B cell (primary cell): Measurements from ENCODE around the gene GPHN. TPM values are rescaled to one million over a fixed set of nuclear protein-coding genes. Genes with fewer than 3 reads are reported as not detected.

Experiments
- ATAC-seq: fragments of 200-7000 bp; cut with Tn5 transposase; one replicate; pipeline ENCODE4 v1.10.0; 2021; ENCODE audit warnings: low read depth, mild to moderate bottlenecking, moderate number of reproducible peaks, moderate library complexity
- CTCF ChIA-PET: fragments of 350-600 bp; sonication (Branson Sonifier 250); formaldehyde crosslinking; loops from one replicate; lab custom pipeline; 2021; ENCODE audit warnings: antibody characterized with exemption, inconsistent platforms; lab: Charles Lee
- POLR2A ChIA-PET: fragments of 350-600 bp; sonication (Branson Sonifier 250); formaldehyde crosslinking; loops from one replicate; lab custom pipeline; 2021; ENCODE audit warnings: antibody characterized with exemption; lab: Charles Lee
- DNase-seq: peaks from one replicate; pipeline ENCODE4 v3.0.0; 2013
- H2AFZ ChIP-seq: 2 replicates; pipeline ENCODE4 v1.6.1; 2012; ENCODE audit warnings: mild to moderate bottlenecking, low read depth, low read length; ENCODE audit not compliant: insufficient read depth, poor library complexity, severe bottlenecking
- H3K27ac ChIP-seq, 2 donors: 1 replicate in 1 of 2; 2 replicates in 1 of 2; pipeline ENCODE4 v1.5.1; 2012 to 2013; ENCODE audit warnings: low read length in 2 of 2, mild to moderate bottlenecking in 2 of 2, moderate library complexity in 1 of 2
- H3K27me3 ChIP-seq, 4 experiments: fragments of 200-600 bp in 1 of 4; sonication (generic) in 1 of 4; replicated peaks in 1 of 4; 1 replicate in 2 of 4; 2 replicates in 2 of 4; pipeline versions ENCODE4 v1.6.1 to v1.7.0; 2013 to 2016; ENCODE audit warnings: low read length in 3 of 4, mild to moderate bottlenecking in 2 of 4, mixed read lengths in 1 of 4, moderate library complexity in 1 of 4; ENCODE audit not compliant: insufficient read depth in 4 of 4, control insufficient read depth in 3 of 4; ENCODE audit errors: control extremely low read depth in 1 of 4
- H3K36me3 ChIP-seq, 2 experiments: replicated peaks in 1 of 2; 1 replicate in 1 of 2; 2 replicates in 1 of 2; pipeline versions ENCODE4 v1.6.1 to v1.7.1; 2013; ENCODE audit warnings: low read length in 1 of 2; ENCODE audit not compliant: insufficient read depth in 2 of 2, control insufficient read depth in 1 of 2; ENCODE audit errors: control extremely low read depth in 1 of 2, extremely low read depth in 1 of 2
- H3K4me1 ChIP-seq, 2 donors: fragments of 200-600 bp in 1 of 2; sonication (generic) in 1 of 2; 1 replicate in 1 of 2; 2 replicates in 1 of 2; pipeline versions ENCODE4 v1.5.1 to v1.6.1; 2013 to 2017; ENCODE audit warnings: low read length in 2 of 2; ENCODE audit not compliant: control insufficient read depth in 2 of 2, insufficient read depth in 2 of 2
- H3K4me2 ChIP-seq: replicated peaks from 2 replicates; pipeline ENCODE3; 2012; ENCODE audit warnings: mild to moderate bottlenecking, low read depth, low read length; ENCODE audit not compliant: poor library complexity, severe bottlenecking
- H3K4me3 ChIP-seq, 5 experiments: fragments of 200-600 bp in 1 of 5; sonication (generic) in 1 of 5; 1 replicate in 3 of 5; 2 replicates in 2 of 5; pipeline versions ENCODE4 v1.5.1 to v1.7.0; 2011 to 2016; ENCODE audit warnings: low read length in 4 of 5, mild to moderate bottlenecking in 4 of 5, low read depth in 2 of 5, control low read depth in 1 of 5, moderate library complexity in 1 of 5; ENCODE audit not compliant: insufficient read depth in 1 of 5; ENCODE audit errors: control extremely low read depth in 1 of 5, extremely low read depth in 1 of 5
- H3K79me2 ChIP-seq: fragments of 200-600 bp; sonication (generic); one replicate; pipeline ENCODE4 v1.6.0; 2016; ENCODE audit warnings: low read length; ENCODE audit not compliant: control insufficient read depth, insufficient read depth
- H3K9ac ChIP-seq: fragments of 200-600 bp; sonication (generic); 2 replicates; pipeline ENCODE4 v1.6.1; 2017; ENCODE audit warnings: mild to moderate bottlenecking, low read length, moderate library complexity
- H3K9me3 ChIP-seq, 3 donors: one replicate each; pipeline versions ENCODE4 v1.6.1 to v1.7.1; 2013; ENCODE audit warnings: low read length in 2 of 3; ENCODE audit not compliant: control insufficient read depth in 2 of 3, insufficient read depth in 1 of 3; ENCODE audit errors: control extremely low read depth in 1 of 3
- H4K20me1 ChIP-seq: 2 replicates; pipeline ENCODE4 v1.6.0; 2012; ENCODE audit warnings: mild to moderate bottlenecking, low read length; ENCODE audit not compliant: insufficient read depth, control insufficient read depth, poor library complexity, severe bottlenecking
- H3K27ac Mint-ChIP-seq: one replicate; pipeline ENCODE4 v1.8.0; 2021; ENCODE audit warnings: mixed read lengths
- H3K27me3 Mint-ChIP-seq: one replicate; pipeline ENCODE4 v1.8.0; 2021; ENCODE audit warnings: mixed read lengths
- H3K4me1 Mint-ChIP-seq: one replicate; pipeline ENCODE4 v1.8.0; 2021; ENCODE audit warnings: mixed read lengths
- H3K4me3 Mint-ChIP-seq: one replicate; pipeline ENCODE4 v1.8.0; 2021; ENCODE audit warnings: mixed read lengths
- H3K9me3 Mint-ChIP-seq: one replicate; pipeline ENCODE4 v1.8.0; 2022; ENCODE audit warnings: mixed read lengths; ENCODE audit not compliant: insufficient read depth
- EZH2 ChIP-seq: IDR thresholded peaks from 2 replicates; pipeline ENCODE4 v1.6.1; 2012; ENCODE audit warnings: borderline replicate concordance, low read depth, mild to moderate bottlenecking, moderate library complexity, low read length; ENCODE audit not compliant: insufficient read depth, poor library complexity, severe bottlenecking
- WGBS: methylation state at CpG from one replicate; pipeline ENCODE4 v1.1.5; 2013; ENCODE audit warnings: missing lambda C conversion rate; ENCODE audit not compliant: insufficient coverage; 5-methylcytosine and 5-hydroxymethylcytosine counted together
- intact Hi-C: fragments of 100-400 bp; cut with micrococcal nuclease; formaldehyde crosslinking; loops from one replicate; pipeline ENCODE4 v1.10.0; 2022
- polyA plus RNA-seq: library from polyadenylated mRNA; depleted of rRNA; stranded (reverse); fragments of >200 nt; gene quantifications from 2 replicates; pipeline ENCODE4 v1.2.3, GENCODE V29; 2012
- total RNA-seq, 2 donors: library from RNA; stranded (reverse); fragments of 120-200 nt in 1 of 2; gene quantifications; 1 replicate in 1 of 2; 2 replicates in 1 of 2; pipeline versions ENCODE4 v1.2.3 to v1.2.4, GENCODE V29; 2013 to 2022
- TF ChIP-seq, protein P1 (sequence below): fragments of 200-600 bp; IDR thresholded peaks from one replicate; pipeline ENCODE4 v1.8.0; 2022; ENCODE audit warnings: antibody characterized with exemption, mild to moderate bottlenecking

Gene GPHN
- total and polyA plus RNA-seq, 2 donors (not counting 1 experiment from before 2014, with no cell fraction given) = 3.4 to 18.0 TPM

DNA sequence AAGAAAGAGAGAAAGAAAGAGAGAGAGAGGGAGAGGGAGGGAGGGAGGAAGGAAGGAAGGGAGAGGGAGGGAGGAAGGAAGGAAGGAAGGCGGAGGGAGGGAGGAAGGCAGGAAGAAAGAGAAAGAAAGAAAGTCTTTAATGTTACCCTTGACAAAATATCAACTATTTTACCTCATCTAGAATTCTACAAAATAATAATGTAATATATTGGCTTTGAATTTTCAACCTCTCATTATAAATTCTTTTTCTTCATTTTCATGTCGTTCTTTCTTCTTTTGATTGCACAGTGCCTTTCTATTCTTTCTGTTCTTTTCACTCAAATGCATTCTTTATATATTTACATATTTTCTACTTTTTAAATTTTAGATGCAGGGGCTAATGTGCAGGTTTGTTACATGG, 621.8 kb downstream of the GPHN start:
- H3K27me3 Mint-ChIP-seq = no peaks in the 10 kb centered on the region
- no peaks in the 10 kb centered on the region for H3K9me3 ChIP-seq
- H4K20me1 ChIP-seq = no peaks in the 10 kb centered on the region
- H3K27me3 ChIP-seq = no peaks in the 10 kb centered on the region
- DNase-seq (no peak), ATAC-seq (no peak)
- no peak overlapping the region for H3K4me3 Mint-ChIP-seq
- H3K27ac ChIP-seq = no peak overlapping the region
- no peak overlapping the region for H3K27ac Mint-ChIP-seq
- no peak overlapping the region for H2AFZ ChIP-seq
- H3K4me1 Mint-ChIP-seq = no peaks in the 10 kb centered on the region
- ChIA-PET POLR2A (no interaction called here), CTCF (no interaction called here)
- TF ChIP-seq EZH2 = no peak
- TF ChIP-seq, protein P1, sequence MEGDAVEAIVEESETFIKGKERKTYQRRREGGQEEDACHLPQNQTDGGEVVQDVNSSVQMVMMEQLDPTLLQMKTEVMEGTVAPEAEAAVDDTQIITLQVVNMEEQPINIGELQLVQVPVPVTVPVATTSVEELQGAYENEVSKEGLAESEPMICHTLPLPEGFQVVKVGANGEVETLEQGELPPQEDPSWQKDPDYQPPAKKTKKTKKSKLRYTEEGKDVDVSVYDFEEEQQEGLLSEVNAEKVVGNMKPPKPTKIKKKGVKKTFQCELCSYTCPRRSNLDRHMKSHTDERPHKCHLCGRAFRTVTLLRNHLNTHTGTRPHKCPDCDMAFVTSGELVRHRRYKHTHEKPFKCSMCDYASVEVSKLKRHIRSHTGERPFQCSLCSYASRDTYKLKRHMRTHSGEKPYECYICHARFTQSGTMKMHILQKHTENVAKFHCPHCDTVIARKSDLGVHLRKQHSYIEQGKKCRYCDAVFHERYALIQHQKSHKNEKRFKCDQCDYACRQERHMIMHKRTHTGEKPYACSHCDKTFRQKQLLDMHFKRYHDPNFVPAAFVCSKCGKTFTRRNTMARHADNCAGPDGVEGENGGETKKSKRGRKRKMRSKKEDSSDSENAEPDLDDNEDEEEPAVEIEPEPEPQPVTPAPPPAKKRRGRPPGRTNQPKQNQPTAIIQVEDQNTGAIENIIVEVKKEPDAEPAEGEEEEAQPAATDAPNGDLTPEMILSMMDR = no peak
- H3K9ac ChIP-seq = no peak overlapping the region
- no CpG with 5 or more reads among the region's 2 CpGs for WGBS
- no peaks in the 10 kb centered on the region for H3K79me2 ChIP-seq
- intact Hi-C loops = no loop called here
- H3K4me1 ChIP-seq = no peaks in the 10 kb centered on the region
- H3K4me3 ChIP-seq = no peak overlapping the region
- H3K4me2 ChIP-seq = no peak overlapping the region
- H3K36me3 ChIP-seq = no peaks in the 10 kb centered on the region
- peaks cover 2% of the 10 kb centered on the region for H3K9me3 Mint-ChIP-seq

DNA sequence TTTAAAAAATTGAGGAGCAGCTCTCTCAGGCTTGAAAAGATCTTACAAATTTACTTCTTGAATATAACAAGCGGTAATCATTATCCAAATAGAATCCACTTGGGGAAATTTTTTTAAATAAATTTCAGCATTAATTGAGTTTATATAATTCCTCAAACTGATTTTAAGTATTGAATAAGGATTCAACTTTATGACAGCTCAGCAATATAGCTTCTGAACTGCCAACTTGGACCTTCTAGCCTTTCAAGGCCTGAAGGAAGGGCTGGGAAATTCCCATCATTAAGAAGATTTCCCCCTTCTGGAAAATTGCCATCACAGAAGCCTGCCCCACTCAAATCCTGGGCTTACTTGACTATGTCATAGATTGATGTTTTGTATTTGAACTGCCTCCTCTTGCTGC, 623.7 kb downstream of the GPHN start:
- Histone ChIP-seq H4K20me1 (no peaks in the 10 kb centered on the region), H2AFZ (no peak overlapping the region), H3K36me3 (no peaks in the 10 kb centered on the region), H3K9me3 (no peaks in the 10 kb centered on the region), H3K4me3 (no peak overlapping the region), H3K79me2 (no peaks in the 10 kb centered on the region), H3K9ac (no peak overlapping the region), H3K4me1 (no peaks in the 10 kb centered on the region), H3K27ac (no peak overlapping the region), H3K27me3 (no peaks in the 10 kb centered on the region), H3K4me2 (no peak overlapping the region)
- Mint-ChIP-seq H3K9me3 (no peaks in the 10 kb centered on the region), H3K27me3 (no peaks in the 10 kb centered on the region), H3K27ac (no peak overlapping the region), H3K4me3 (no peak overlapping the region), H3K4me1 (no peaks in the 10 kb centered on the region)
- POLR2A ChIA-PET = no interaction called here
- ATAC-seq (no peak), DNase-seq (no peak)
- intact Hi-C loops = no loop called here
- TF ChIP-seq, protein P1 = no peak
- no peak for TF ChIP-seq EZH2
- WGBS = no CpG with 5 or more reads among the region's 1 CpG
- CTCF ChIA-PET = interaction anchor here (0.6 kb wide), 1 partner anchor 634 kb away, joined by 3 read pairs; no protein-coding TSS in a partner anchor
